ENCODE measurements around the gene TRAF2. TPM values are rescaled to one million over a fixed set of nuclear protein-coding genes. Genes with fewer than 3 reads are reported as not detected.
A peak's percentile ranks its signal among the peaks of the same experiment; 100 is the strongest.

TRAF2 gene
- total RNA-seq, 1 experiment from 2014 or later, result 48.6 TPM

DNA sequence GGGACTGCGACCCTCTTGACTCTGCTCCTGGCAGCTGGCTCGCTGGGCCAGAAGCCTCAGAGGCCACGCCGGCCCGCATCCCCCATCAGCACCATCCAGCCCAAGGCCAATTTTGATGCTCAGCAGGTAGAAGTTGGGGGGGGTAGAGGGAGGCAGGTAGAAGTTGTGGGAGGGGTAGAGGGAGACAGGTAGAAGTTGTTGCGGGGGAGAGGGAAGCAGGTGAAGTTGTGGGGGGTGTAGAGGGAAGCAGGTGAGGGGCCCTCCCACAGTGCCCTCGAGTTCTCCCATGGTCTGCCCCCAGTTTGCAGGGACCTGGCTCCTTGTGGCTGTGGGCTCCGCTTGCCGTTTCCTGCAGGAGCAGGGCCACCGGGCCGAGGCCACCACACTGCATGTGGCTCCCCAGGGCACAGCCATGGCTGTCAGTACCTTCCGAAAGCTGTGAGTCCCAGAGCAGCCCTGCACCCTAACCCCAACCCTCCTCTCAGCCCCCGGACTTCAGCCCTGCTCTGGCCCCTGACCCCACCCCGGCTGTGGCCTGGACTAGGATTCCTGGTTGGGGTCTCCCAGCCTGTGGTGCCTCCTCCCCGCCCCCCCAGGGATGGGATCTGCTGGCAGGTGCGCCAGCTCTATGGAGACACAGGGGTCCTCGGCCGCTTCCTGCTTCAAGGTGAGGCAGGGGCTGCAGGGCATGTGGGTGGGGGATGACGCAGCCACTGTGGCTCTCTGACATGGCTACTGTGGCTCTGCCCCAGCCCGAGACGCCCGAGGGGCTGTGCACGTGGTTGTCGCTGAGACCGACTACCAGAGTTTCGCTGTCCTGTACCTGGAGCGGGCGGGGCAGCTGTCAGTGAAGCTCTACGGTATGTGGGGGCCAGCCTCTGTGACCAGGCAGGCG lies 59.3 kb downstream of the TRAF2 start:
- peaks cover 3% of the 10 kb centered on the region; the same call in 1 of the 2 replicates for H3K36me3 ChIP-seq (replicated peaks; ENCODE audit: control insufficient read depth, insufficient read depth, low read length)
- H3K4me3 ChIP-seq (ENCODE audit: insufficient read depth, low read depth, low read length), result no peak overlapping the region
- no peaks in the 10 kb centered on the region for H3K27me3 ChIP-seq (ENCODE audit: control insufficient read depth, insufficient read depth, low read length)
- peak; percentile 67 for DNase-seq

DNA sequence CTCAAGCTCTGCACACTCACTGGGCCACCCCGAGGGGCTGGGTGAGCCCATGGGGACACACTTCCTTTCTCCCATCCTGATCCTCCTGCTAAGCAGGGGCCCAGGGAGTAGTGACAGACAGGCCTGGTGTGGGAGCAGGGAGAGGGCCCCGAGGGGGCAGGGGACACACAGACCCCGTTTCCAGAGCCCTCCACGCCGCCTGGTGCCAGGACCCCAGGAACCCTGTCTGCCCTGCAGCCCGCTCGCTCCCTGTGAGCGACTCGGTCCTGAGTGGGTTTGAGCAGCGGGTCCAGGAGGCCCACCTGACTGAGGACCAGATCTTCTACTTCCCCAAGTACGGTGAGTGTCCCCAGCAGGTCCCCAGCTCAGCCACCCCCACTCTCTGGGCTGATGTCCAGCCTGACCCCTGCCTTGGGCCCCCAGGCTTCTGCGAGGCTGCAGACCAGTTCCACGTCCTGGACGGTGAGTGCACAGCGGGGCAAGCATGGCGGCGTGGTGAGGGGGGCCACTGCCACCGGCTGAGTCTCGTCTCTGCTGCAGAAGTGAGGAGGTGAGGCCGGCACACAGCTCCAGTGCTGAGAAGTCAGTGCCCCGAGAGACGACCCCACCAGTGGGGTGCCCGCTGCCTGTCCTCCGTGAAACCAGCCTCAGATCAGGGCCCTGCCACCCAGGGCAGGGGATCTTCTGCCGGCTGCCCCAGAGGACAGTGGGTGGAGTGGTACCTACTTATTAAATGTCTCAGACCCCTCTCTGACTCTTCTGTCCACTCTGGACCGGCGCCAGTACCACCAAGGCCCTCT lies 60.1 kb downstream of the TRAF2 start:
- Histone ChIP-seq H3K36me3 (replicated peaks; ENCODE audit: control insufficient read depth, insufficient read depth, low read length) (peaks cover 3% of the 10 kb centered on the region; the same call in 1 of the 2 replicates), H3K4me3 (ENCODE audit: insufficient read depth, low read depth, low read length) (no peak overlapping the region), H3K27me3 (ENCODE audit: control insufficient read depth, insufficient read depth, low read length) (no peaks in the 10 kb centered on the region)
- no peak for DNase-seq

DNA sequence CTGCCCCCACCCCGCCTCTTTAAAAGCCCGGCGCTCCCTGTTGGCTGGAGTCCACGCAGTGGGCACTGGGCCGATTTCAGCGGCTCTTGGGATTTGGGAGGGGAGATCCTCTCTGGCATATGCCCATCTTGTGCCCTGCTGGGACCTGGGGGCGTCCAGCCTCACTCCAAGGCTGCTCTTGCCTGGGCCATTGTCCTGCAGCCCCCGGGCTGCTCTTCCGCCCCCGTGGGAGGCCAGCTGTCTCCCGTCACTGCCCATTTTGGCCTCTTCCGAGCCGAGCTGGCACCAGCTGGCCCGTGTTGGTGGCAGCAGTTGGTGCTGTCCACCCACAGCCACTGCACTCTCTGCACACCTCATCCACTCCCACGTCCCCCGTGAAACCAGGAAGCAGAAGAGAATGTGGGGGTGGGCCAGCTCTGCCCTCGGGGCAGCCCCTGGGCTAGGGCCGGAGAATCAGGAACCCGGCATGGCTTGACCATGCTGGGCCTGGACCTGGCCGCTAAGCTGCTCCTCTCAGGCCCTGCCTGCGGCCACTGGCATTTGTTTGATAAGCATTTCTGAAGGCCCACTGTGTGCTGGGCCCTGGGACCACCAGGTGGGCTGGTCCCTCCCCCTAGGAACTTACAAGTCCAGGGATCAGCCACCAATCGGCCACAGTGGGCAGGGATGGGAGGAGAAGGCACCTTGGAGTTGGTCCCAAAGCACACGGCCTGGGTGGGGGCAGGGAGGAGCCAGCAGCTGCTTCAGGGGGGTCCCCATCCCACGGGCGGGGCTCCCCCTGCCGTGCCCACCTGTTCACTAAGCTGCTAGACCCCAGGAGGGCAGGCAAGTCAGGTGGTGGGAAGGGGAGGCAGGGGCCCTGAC lies 60.9 kb downstream of the TRAF2 start:
- no peak for DNase-seq
- Histone ChIP-seq H3K4me3 (ENCODE audit: insufficient read depth, low read depth, low read length) (no peak overlapping the region), H3K27me3 (ENCODE audit: control insufficient read depth, insufficient read depth, low read length) (no peaks in the 10 kb centered on the region), H3K36me3 (replicated peaks; ENCODE audit: control insufficient read depth, insufficient read depth, low read length) (no peaks in the 10 kb centered on the region; the same call in 1 of the 2 replicates)

DNA sequence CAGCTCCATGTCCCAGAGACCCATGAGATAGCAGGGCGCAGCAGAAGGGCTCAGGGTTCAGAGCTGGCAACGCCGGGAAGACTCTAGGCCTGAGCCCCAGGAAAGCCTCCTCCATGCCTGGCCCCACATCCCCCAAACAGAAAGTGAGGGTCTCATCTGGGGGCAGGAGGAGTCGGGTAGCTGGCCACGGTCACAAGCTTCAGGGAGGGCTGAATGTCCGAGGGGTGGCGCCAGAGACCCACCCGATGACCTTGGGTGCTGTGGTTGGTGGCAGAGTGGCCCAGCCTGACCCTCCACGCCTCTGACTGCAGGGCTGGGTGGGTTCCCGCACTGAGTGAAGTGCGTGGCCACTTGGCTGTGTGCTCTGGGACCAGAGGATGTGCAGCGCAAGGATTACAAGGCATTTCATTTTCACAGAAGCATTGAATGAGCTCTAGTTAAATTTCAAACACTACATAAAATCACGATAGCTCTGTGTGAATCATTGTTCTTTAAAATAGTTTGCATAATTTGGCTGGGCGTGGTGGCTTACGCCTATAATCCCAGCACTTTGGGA lies 61.7 kb downstream of the TRAF2 start:
- DNase-seq, result peak; percentile 92
- no peaks in the 10 kb centered on the region for H3K27me3 ChIP-seq (ENCODE audit: control insufficient read depth, insufficient read depth, low read length)
- no peaks in the 10 kb centered on the region for H3K36me3 ChIP-seq (replicated peaks; ENCODE audit: control insufficient read depth, insufficient read depth, low read length)
- H3K4me3 ChIP-seq (ENCODE audit: insufficient read depth, low read depth, low read length), result no peak overlapping the region

DNA sequence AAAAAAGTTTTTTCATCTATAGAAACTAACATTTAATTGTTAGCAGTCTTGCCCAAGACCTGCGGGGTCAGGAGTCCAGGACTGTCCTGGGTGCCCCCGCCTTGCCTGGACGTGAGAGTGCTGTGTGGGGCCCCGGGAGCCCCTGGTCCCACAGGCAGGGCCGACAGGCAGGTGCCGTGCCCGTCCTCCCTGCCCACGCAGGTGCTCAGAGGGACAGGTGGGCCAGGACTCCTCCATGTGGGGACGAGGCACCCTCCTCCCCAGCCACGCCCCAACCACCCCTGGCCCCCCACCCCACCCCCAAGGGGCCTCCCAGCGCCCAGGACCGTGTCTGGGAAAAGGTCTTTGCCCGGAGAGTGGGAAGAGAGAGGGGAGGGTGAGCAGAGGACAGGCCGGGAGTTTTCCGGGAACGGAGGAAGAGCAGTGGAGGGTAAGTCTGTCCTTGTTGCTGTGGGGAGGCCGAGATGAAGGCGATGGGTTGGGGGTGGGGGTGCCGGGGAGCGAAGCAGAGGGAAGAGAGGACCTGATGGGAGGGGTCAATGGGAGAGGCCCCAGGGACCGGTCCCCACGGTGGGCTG lies 63.0 kb downstream of the TRAF2 start:
- Histone ChIP-seq H3K4me3 (ENCODE audit: insufficient read depth, low read depth, low read length) (peak overlapping the region; percentile 75), H3K27me3 (ENCODE audit: control insufficient read depth, insufficient read depth, low read length) (no peaks in the 10 kb centered on the region), H3K36me3 (replicated peaks; ENCODE audit: control insufficient read depth, insufficient read depth, low read length) (no peaks in the 10 kb centered on the region)
- DNase-seq, result no peak

DNA sequence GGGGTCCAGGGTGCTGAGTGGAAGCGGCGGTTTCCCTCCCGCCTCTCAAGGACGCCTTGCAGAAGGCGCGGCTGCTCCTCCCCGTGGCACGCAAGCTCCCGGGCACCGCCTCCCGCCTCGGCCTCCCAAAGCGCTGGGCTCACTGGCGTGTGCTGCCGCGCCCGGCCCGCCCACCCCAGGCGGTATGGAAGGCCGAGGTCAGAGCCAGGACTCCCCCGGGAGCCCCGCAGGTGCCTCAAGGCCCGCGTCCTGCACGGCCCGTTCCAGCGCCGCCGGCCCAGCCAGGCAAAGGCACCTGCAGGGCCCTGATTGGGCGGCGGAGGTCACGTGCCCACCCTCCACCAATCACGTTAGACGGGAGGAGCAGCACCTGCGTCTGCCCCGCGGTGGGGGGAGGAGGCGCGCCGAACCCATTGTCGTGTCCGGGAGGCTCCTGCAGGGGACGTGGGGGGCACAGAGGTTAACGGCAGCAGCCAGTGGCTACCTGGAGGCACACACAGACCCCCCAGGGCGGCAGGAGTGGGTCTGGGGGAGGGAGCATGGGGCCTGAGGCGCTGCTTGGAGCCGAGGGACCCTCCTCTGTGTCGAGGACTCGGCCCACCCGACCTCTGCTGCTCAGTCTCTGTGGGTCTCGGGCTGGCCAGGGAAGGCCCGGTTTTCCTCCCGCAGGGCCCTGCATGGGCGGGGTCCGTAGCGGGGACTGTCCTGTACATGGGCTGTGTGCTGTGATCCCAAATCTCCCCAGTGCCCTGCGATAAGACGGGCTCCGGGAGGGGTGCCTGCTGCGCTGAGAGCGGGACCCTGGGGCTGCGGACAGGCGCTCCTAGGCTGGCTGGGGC lies 63.7 kb downstream of the TRAF2 start:
- Histone ChIP-seq H3K27me3 (ENCODE audit: control insufficient read depth, insufficient read depth, low read length) (no peaks in the 10 kb centered on the region), H3K36me3 (replicated peaks; ENCODE audit: control insufficient read depth, insufficient read depth, low read length) (no peaks in the 10 kb centered on the region), H3K4me3 (ENCODE audit: insufficient read depth, low read depth, low read length) (peak overlapping the region; percentile 75)
- DNase-seq, result peak; percentile 100

DNA sequence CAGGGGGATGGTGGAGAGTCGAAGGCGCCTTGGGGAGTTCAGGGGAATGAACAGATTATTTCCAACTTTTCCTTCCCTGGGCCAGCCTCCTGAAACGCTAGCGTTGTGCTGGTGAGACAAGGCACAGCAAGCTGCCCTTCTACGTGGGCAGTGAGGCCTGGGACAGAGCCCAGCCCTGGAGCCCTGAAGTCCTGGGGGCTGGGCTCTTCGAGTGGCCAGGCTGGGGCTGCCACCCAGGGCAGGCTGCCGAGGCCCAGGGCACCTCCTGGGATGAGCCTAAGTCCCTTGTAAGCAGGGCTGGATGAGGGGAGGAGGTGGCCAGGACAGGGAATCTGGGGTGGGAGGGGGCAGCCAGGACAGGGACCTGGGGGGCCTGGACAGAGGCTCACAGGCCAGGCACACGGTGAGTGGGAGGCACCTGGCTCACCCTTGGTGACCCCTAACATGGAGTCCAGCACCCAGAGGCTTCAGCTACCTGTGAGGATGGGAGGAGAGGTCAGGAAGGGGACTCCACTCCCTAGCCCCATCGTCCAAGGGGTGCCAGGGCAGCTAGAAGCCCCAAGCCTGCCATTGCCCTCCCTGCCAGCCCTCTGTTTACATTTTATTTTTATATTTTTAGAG lies 64.5 kb downstream of the TRAF2 start:
- no peak for DNase-seq
- Histone ChIP-seq H3K4me3 (ENCODE audit: insufficient read depth, low read depth, low read length) (peak overlapping the region; percentile 75), H3K36me3 (replicated peaks; ENCODE audit: control insufficient read depth, insufficient read depth, low read length) (no peaks in the 10 kb centered on the region), H3K27me3 (ENCODE audit: control insufficient read depth, insufficient read depth, low read length) (no peaks in the 10 kb centered on the region)

DNA sequence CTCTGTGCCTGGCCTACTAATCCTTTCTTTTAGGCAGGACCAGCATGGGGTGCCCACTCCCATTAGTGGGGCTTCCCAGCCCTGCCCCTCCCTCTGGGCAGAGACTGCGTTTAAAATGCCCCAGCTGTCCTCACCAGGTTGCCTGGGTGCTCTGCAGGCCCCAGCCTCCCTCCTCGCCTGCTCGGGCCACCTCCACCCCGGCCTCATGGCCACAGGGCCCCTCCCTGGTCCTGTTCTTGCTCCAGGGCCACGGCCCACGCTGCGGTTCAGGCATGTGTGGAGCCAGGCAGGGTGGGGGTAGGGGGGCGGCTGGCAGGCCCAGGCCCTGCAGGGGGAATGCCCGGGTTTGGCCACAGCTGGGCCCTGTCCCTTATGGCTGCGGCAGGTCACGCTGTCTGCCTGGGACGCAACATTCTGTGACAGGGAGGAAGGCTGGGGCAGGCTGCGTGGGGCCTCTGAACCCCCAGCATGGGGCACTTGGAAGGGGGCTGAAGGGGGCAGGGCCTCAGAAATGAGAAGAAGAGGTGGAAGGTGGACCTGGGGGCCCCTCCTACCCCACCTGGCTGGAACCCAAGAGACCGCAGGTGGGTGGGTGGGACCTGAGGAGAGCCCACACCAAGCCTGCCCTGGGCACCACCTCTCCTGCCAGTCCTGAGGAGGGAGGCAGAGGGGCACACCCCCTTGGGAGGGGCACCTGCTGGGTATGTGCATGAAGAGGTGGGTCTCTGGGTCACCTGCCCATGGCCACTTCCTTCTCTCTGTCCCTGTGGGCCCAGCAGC lies 65.4 kb downstream of the TRAF2 start, which contains the start of gene LCN12:
TSS of gene LCN12 (plus strand) at position 733 of the 780 bp plus-strand sequence. CDS start 55 bp downstream, outside the sequence.
- Histone ChIP-seq H3K36me3 (replicated peaks; ENCODE audit: control insufficient read depth, insufficient read depth, low read length) (no peaks in the 10 kb centered on the region), H3K4me3 (ENCODE audit: insufficient read depth, low read depth, low read length) (no peak within 1 kb of the TSS), H3K27me3 (ENCODE audit: control insufficient read depth, insufficient read depth, low read length) (no peaks in the 10 kb centered on the region)
- no peak for DNase-seq

DNA sequence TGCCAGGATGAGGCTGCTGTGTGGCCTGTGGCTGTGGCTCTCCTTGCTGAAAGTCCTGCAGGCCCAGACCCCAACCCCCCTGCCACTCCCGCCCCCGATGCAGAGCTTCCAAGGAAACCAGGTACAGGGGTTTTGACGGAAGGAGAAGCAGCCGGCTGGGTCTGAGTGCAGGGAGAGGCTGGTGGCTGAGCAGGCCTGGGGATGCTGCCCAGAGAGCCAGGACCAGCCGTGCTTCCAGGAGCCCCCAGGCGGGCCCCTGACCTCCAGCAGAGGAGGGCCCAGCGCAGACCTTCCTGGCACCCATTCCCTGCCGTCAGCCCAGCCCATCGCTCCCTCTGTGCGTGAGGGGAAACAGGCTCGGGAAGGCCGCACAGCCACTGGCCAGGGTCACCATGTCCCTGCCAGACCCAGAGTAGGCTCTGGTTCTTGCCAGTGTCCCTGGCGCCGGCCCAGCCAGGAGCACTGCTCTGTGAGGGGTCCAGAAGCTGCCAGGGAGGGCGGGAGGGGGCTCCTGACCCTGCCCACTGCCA lies 66.1 kb downstream of the TRAF2 start:
- DNase-seq, result no peak
- Histone ChIP-seq H3K27me3 (ENCODE audit: control insufficient read depth, insufficient read depth, low read length) (no peaks in the 10 kb centered on the region), H3K4me3 (ENCODE audit: insufficient read depth, low read depth, low read length) (no peak overlapping the region), H3K36me3 (replicated peaks; ENCODE audit: control insufficient read depth, insufficient read depth, low read length) (no peaks in the 10 kb centered on the region)

DNA sequence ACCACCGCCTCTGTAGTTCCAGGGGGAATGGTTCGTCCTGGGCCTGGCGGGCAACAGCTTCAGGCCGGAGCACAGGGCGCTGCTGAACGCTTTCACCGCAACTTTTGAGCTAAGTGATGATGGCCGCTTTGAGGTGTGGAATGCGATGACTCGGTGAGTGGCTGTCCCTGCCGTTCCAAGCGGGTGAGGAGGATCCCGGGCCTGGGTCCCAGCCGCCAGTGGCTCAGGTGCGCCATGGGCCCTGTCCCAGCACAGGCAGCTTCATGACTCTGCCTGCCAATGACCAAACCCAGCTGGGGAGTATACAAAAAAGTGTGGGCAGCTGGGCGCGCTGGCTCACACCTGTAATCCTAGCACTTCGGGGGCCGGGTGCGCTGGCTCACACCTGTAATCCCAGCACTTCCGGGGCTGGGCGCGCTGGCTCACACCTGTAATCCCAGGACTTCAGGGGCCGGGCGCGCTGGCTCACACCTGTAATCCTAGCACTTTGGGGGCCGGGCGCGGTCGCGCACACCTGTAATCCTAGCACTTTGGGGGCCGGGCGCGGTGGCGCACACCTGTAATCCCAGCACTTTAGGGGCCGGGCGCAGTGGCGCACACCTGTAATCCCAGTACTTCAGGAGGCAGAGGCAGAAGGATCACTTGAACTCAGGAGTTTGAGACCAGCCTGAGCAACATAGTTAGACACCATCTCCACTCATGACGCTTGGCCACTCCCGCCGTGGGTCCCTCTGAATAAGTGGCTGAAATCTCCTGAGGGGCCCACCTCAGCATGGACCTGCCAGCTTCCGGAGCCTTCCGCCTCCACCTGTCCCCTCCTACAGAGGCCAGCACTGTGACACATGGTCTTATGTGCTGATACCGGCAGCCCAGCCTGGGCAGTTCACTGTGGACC lies 66.8 kb downstream of the TRAF2 start:
- Histone ChIP-seq H3K4me3 (ENCODE audit: insufficient read depth, low read depth, low read length) (no peak overlapping the region), H3K36me3 (replicated peaks; ENCODE audit: control insufficient read depth, insufficient read depth, low read length) (no peaks in the 10 kb centered on the region), H3K27me3 (ENCODE audit: control insufficient read depth, insufficient read depth, low read length) (no peaks in the 10 kb centered on the region)
- no peak for DNase-seq

DNA sequence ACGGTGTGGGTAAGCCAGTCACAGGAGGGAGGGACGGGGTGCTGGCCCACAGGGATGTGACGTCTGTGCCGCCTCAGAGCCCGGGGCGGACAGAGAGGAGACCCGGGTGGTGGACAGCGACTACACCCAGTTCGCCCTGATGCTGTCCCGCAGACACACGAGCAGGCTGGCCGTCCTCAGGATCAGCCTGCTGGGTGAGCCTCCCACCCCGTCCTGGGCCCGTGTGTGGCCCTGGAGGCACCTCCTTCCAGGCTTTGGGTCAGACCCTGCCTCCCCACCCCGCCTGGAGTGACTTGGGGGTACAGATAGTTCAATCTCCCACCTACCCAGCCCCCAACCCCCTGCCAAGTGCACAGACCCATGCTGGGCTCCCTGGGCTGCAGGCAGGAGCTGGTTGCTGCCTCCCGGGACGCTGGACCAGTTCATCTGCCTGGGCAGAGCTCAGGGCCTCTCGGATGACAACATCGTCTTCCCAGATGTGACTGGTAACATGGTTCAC lies 67.5 kb downstream of the TRAF2 start:
- Histone ChIP-seq H3K36me3 (replicated peaks; ENCODE audit: control insufficient read depth, insufficient read depth, low read length) (no peaks in the 10 kb centered on the region), H3K4me3 (ENCODE audit: insufficient read depth, low read depth, low read length) (no peak overlapping the region), H3K27me3 (ENCODE audit: control insufficient read depth, insufficient read depth, low read length) (no peaks in the 10 kb centered on the region)
- DNase-seq, result no peak

Measured in H7 (cell line).